GM12892 (cell line): Measurements from ENCODE around the gene SNAPIN.

Source experiments
- POLR2A ChIP-seq: IDR thresholded peaks from 2 replicates; pipeline ENCODE4 v1.6.1; 2011; ENCODE audit warnings: low read depth, low read length, control low read depth
- POLR2AphosphoS5 ChIP-seq: IDR thresholded peaks from 2 replicates; pipeline ENCODE4 v1.6.1; 2011; ENCODE audit warnings: low read depth, low read length, control low read depth
- TAF1 ChIP-seq: IDR thresholded peaks from 2 replicates; pipeline ENCODE4 v1.6.1; 2011; ENCODE audit warnings: low read depth, mild to moderate bottlenecking, control low read depth, low read length, borderline replicate concordance

GRCh38 chr1:153693466-153693865 is 35.0 kb downstream of the SNAPIN start:
- TF ChIP-seq POLR2AphosphoS5, result no peak
- TF ChIP-seq POLR2A, result no peak
- no peak for TF ChIP-seq TAF1
